Mesenchymal stem cell (in vitro differentiated cells and primary cell): Measurements from ENCODE around the gene LILRB5.
"Not testable (repeated sequence)": the region's sequence is repeated elsewhere in the genome, so short reads cannot be mapped to it uniquely, and the experiment has no call there.

ENCODE experiments used
- DNase-seq: peaks from one replicate; pipeline ENCODE4 v3.0.0-alpha.2; 2013
- H2AFZ ChIP-seq: one replicate; pipeline ENCODE4 v1.6.1; 2013; ENCODE audit warnings: low read depth, mild to moderate bottlenecking, control low read depth, inconsistent platforms, low read length, moderate library complexity
- H2AK5ac ChIP-seq: 2 replicates; pipeline ENCODE4 v1.6.1; 2013; ENCODE audit warnings: low read length, moderate library complexity, mild to moderate bottlenecking, inconsistent platforms; ENCODE audit not compliant: severe bottlenecking
- H2BK120ac ChIP-seq: one replicate; pipeline ENCODE4 v1.6.1; 2013; ENCODE audit warnings: low read depth, mild to moderate bottlenecking, inconsistent platforms, low read length, moderate library complexity
- H2BK12ac ChIP-seq, 2 experiments: one replicate each; pipeline ENCODE4 v1.6.1; 2013; ENCODE audit warnings: inconsistent platforms in 2 of 2, low read length in 2 of 2, mild to moderate bottlenecking in 2 of 2, moderate library complexity in 2 of 2, control low read depth in 1 of 2
- H2BK15ac ChIP-seq: one replicate; pipeline ENCODE4 v1.6.1; 2013; ENCODE audit warnings: mild to moderate bottlenecking, low read depth, inconsistent platforms; ENCODE audit not compliant: poor library complexity, severe bottlenecking
- H2BK5ac ChIP-seq: 2 replicates; pipeline ENCODE4 v1.6.1; 2013; ENCODE audit warnings: low read depth, mild to moderate bottlenecking, low read length, control low read depth, inconsistent platforms; ENCODE audit not compliant: poor library complexity, severe bottlenecking
- H3K14ac ChIP-seq, 2 experiments: one replicate each; pipeline ENCODE4 v1.6.1; 2013; ENCODE audit warnings: inconsistent platforms in 2 of 2, low read length in 2 of 2, control low read depth in 1 of 2, mild to moderate bottlenecking in 1 of 2, moderate library complexity in 1 of 2
- H3K18ac ChIP-seq, 2 experiments: one replicate each; pipeline ENCODE4 v1.6.1; 2013; ENCODE audit warnings: inconsistent platforms in 2 of 2, low read length in 2 of 2, control low read depth in 1 of 2, low read depth in 1 of 2, mild to moderate bottlenecking in 1 of 2
- H3K23ac ChIP-seq, 2 experiments: one replicate each; pipeline ENCODE4 v1.6.1; 2013; ENCODE audit warnings: inconsistent platforms in 2 of 2, low read length in 2 of 2, mild to moderate bottlenecking in 2 of 2, moderate library complexity in 2 of 2, control low read depth in 1 of 2
- H3K27ac ChIP-seq: 2 replicates; pipeline ENCODE4 v1.5.1; 2013; ENCODE audit warnings: mild to moderate bottlenecking, moderate library complexity, low read length, control low read depth, inconsistent platforms; ENCODE audit not compliant: poor library complexity, severe bottlenecking
- H3K27me3 ChIP-seq, 2 experiments: 2 replicates each; pipeline versions ENCODE4 v1.6.1 to v1.7.0; 2013; ENCODE audit warnings: low read length in 2 of 2, mild to moderate bottlenecking in 2 of 2, moderate library complexity in 2 of 2, control low read depth in 1 of 2, inconsistent platforms in 1 of 2; ENCODE audit not compliant: control insufficient read depth in 1 of 2, insufficient read depth in 1 of 2
- H3K36me3 ChIP-seq, 2 experiments: 2 replicates each; pipeline versions ENCODE4 v1.6.1 to v1.7.0; 2013; ENCODE audit warnings: low read length in 2 of 2, control low read depth in 1 of 2, inconsistent platforms in 1 of 2, low read depth in 1 of 2, mild to moderate bottlenecking in 1 of 2; ENCODE audit not compliant: insufficient read depth in 2 of 2, control insufficient read depth in 1 of 2
- H3K4ac ChIP-seq, 2 experiments: one replicate each; pipeline ENCODE4 v1.6.1; 2013; ENCODE audit warnings: inconsistent platforms in 2 of 2, low read length in 2 of 2, mild to moderate bottlenecking in 2 of 2, moderate library complexity in 2 of 2, control low read depth in 1 of 2, low read depth in 1 of 2
- H3K4me1 ChIP-seq: 2 replicates; pipeline ENCODE4 v1.6.1; 2013; ENCODE audit warnings: low read depth, low read length, control low read depth; ENCODE audit not compliant: control insufficient read depth, insufficient read depth
- H3K4me2 ChIP-seq: 2 replicates; pipeline ENCODE4 v1.6.1; 2013; ENCODE audit warnings: low read length, mild to moderate bottlenecking, inconsistent platforms; ENCODE audit not compliant: poor library complexity, severe bottlenecking
- H3K4me3 ChIP-seq, 2 experiments: 2 replicates each; pipeline versions ENCODE4 v1.5.1 to v1.7.0; 2013; ENCODE audit warnings: low read length in 2 of 2, mild to moderate bottlenecking in 2 of 2, control low read depth in 1 of 2, low read depth in 1 of 2; ENCODE audit not compliant: insufficient read depth in 1 of 2
- H3K79me1 ChIP-seq: replicated peaks from 2 replicates; pipeline ENCODE4 v1.6.1; 2013; ENCODE audit warnings: mild to moderate bottlenecking, control low read depth, low read length, inconsistent platforms; ENCODE audit not compliant: poor library complexity, severe bottlenecking
- H3K9ac ChIP-seq: 2 replicates; pipeline ENCODE4 v1.7.0; 2013; ENCODE audit warnings: mild to moderate bottlenecking, low read length, moderate library complexity
- H3K9me3 ChIP-seq: 2 replicates; pipeline ENCODE4 v1.7.0; 2013; ENCODE audit warnings: mild to moderate bottlenecking, low read length; ENCODE audit not compliant: control insufficient read depth
- H4K8ac ChIP-seq: one replicate; pipeline ENCODE4 v1.6.1; 2013; ENCODE audit warnings: inconsistent platforms, mild to moderate bottlenecking, low read length, moderate library complexity
- H4K91ac ChIP-seq: one replicate; pipeline ENCODE4 v1.6.1; 2013; ENCODE audit warnings: mild to moderate bottlenecking, low read length, inconsistent platforms
- WGBS: methylation state at CpG from one replicate; pipeline ENCODE4 v1.1.7; 2013; ENCODE audit warnings: mixed read lengths; 5-methylcytosine and 5-hydroxymethylcytosine counted together

Gene LILRB5

DNA sequence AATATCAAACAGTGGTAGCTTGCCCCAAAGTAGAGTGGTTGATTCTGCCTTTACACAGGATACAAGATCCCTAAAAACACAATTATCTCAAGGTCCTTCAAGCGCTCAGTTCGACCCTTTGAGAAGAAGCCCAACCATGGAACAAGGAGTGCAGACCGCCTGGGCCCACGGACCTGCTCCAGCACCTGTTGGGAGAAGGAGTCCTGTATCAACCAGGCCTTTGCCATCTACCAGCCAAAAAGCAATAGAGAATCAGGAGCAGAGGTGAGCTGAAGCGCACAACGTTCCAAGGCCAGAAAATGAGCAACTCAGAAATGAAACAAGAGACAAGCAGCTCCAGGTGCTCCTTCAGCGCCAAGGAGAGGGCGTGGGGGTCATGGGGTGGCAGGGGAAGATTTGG is 27.9 kb downstream of the LILRB5 start:
- Histone ChIP-seq H3K14ac (no peak overlapping the region), H3K27me3 (peaks cover 9 to 32% of the 10 kb centered on the region in 2 experiments), H2BK5ac (no peak overlapping the region), H3K23ac (no peak overlapping the region), H2AK5ac (no peak overlapping the region), H2BK120ac (no peak overlapping the region), H3K4me1 (no peaks in the 10 kb centered on the region), H3K4me3 (no peak overlapping the region), H2BK15ac (no peak overlapping the region), H3K9ac (no peak overlapping the region), H2BK12ac (no peak overlapping the region), H4K8ac (no peak overlapping the region), H3K79me1 (no peaks in the 10 kb centered on the region), H3K4me2 (no peak overlapping the region), H3K9me3 (no peaks in the 10 kb centered on the region), H2AFZ (no peak overlapping the region), H3K36me3 (no peaks in the 10 kb centered on the region), H4K91ac (no peak overlapping the region), H3K27ac (no peak overlapping the region), H3K4ac (no peak overlapping the region), H3K18ac (no peak overlapping the region)
- 90% methylated on average over 8 of the region's 8 CpGs for WGBS
- DNase-seq: no peak

DNA sequence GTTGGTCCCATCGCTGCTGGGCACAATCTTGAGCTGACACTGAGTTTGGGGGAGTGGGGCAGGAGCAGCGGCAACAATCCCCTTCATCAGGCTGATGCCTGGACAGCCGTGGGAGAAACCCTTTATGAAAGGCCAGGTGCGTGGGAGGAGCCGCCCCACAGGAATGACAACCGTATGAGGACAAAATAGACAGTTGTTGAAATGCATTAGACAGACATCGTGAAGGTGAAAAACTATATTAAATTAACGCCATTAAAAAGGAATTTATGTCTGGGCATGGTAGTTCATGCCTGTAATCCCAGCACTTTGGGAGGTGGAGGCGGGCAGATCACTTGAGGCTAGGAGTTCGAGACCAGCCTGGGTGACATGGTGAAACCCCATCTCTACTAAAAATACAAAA is 32.5 kb downstream of the LILRB5 start:
- not testable (repeated sequence) for H2AFZ ChIP-seq, H3K4ac ChIP-seq, H3K14ac ChIP-seq, H3K27ac ChIP-seq, DNase-seq, H3K79me1 ChIP-seq, H2BK15ac ChIP-seq, H4K8ac ChIP-seq, H3K4me3 ChIP-seq, H3K23ac ChIP-seq, H3K9ac ChIP-seq, H3K9me3 ChIP-seq, H3K36me3 ChIP-seq, H2AK5ac ChIP-seq, H2BK5ac ChIP-seq, H3K18ac ChIP-seq, H3K4me1 ChIP-seq, H2BK120ac ChIP-seq, H3K4me2 ChIP-seq, H2BK12ac ChIP-seq, H4K91ac ChIP-seq
- 91% methylated on average over 10 of the region's 10 CpGs for WGBS
- peaks cover 4 to 27% of the 10 kb centered on the region in 2 experiments for H3K27me3 ChIP-seq

DNA sequence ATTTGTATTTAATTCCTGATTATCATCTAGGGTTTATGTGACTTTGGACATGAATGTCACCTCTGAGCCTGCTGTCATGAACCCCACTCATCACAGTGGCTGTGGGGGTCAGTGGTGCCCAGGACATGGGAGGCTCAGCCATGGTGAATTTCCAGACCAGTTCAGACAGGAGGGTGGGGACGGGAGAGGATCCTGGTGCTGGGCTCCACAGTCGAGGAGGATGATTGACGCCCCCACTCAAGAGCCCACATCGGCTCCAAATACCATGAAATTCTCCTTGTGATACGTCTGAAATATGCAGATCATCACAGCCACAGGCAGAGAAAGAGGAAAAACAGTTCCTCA is 33.2 kb downstream of the LILRB5 start:
- not testable (repeated sequence) for H3K23ac ChIP-seq, H3K9me3 ChIP-seq, H3K4me3 ChIP-seq, H4K91ac ChIP-seq, H3K18ac ChIP-seq, H3K36me3 ChIP-seq, H4K8ac ChIP-seq, H3K4ac ChIP-seq, H3K4me1 ChIP-seq, H3K14ac ChIP-seq, H2BK12ac ChIP-seq, H2BK120ac ChIP-seq, H3K27ac ChIP-seq, H2BK5ac ChIP-seq, DNase-seq, H2AFZ ChIP-seq, H2AK5ac ChIP-seq, H3K4me2 ChIP-seq, H3K79me1 ChIP-seq, H2BK15ac ChIP-seq, H3K9ac ChIP-seq
- peaks cover 4 to 26% of the 10 kb centered on the region in 2 experiments for H3K27me3 ChIP-seq
- 79% methylated on average over 4 of the region's 5 CpGs for WGBS

DNA sequence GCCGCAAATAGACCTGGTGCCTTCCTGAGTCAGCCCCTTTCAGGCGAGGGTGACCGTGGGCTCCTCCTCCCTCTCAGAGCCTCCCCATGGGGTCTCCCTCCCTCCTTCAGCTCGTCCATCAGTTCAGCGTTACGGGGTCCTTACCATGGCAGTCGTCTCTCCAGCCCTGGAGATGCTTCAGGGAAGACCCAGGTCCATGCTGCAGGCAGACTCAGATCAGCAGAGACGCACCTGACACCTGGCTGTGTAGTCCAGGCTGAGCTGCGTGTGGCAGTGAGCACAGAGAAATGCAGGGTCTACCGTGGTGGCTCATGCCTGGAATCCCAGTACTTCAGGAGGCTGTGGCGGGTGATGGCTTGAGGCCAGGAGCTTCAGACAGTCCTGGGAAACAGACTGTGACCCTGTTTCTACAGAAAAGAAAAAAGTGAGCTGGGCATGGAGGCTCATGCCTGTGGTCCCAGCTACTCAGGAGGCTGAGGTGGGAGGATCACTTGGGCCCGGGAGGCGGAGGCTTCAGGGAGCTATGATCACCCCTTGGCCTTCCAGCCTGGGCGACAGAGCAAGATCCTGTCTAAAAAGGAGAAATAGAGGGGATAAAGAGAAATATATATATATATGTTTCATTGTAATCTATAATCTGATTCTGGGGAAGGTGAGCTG is 33.7 kb downstream of the LILRB5 start:
- H3K4me2 ChIP-seq, H3K4ac ChIP-seq, H3K9ac ChIP-seq, H2BK12ac ChIP-seq, H3K18ac ChIP-seq, H2BK15ac ChIP-seq, H2AK5ac ChIP-seq, H2BK120ac ChIP-seq, H4K8ac ChIP-seq, H3K79me1 ChIP-seq, H3K4me3 ChIP-seq, DNase-seq, H3K27ac ChIP-seq, H3K9me3 ChIP-seq, H3K14ac ChIP-seq, H4K91ac ChIP-seq, H2AFZ ChIP-seq, H3K23ac ChIP-seq, H2BK5ac ChIP-seq: not testable (repeated sequence)
- WGBS: 76% methylated on average over 13 of the region's 14 CpGs
- Histone ChIP-seq H3K4me1 (peaks cover 12% of the 10 kb centered on the region), H3K36me3 (peaks cover 7 to 13% of the 10 kb centered on the region in 2 experiments), H3K27me3 (peaks cover 4 to 21% of the 10 kb centered on the region in 2 experiments)
